WTC11 (cell line): ENCODE results near the gene SH3TC1.

Source experiments
- ATF1 ChIP-seq: sonication (generic); formaldehyde crosslinking; IDR thresholded peaks from 2 replicates; pipeline ENCODE4 v1.8.1; 2023; ENCODE audit warnings: mild to moderate bottlenecking, moderate library complexity, missing genetic modification reagents
- CREB1 ChIP-seq: sonication (generic); formaldehyde crosslinking; IDR thresholded peaks from 2 replicates; pipeline ENCODE4 v1.8.0; 2023; ENCODE audit warnings: mild to moderate bottlenecking, missing genetic modification reagents
- CREM ChIP-seq: sonication (generic); formaldehyde crosslinking; IDR thresholded peaks from 2 replicates; pipeline ENCODE4 v1.8.1; 2022; ENCODE audit warnings: mild to moderate bottlenecking, missing genetic modification reagents, moderate library complexity
- MYBL2 ChIP-seq: sonication (generic); formaldehyde crosslinking; IDR thresholded peaks from 2 replicates; pipeline ENCODE4 v1.8.1; 2023; ENCODE audit warnings: mild to moderate bottlenecking, moderate library complexity, missing genetic modification reagents
- NR2C2 ChIP-seq: sonication (generic); formaldehyde crosslinking; IDR thresholded peaks from 2 replicates; pipeline ENCODE4 v1.8.0; 2022; ENCODE audit warnings: mild to moderate bottlenecking, missing genetic modification reagents
- SMAD4 ChIP-seq: sonication (generic); formaldehyde crosslinking; IDR thresholded peaks from 2 replicates; pipeline ENCODE4 v1.8.0; 2022; ENCODE audit warnings: mild to moderate bottlenecking, missing genetic modification reagents
- SP1 ChIP-seq: sonication (generic); formaldehyde crosslinking; conservative IDR thresholded peaks from 2 replicates; pipeline ENCODE4 v1.8.1; 2022; ENCODE audit warnings: missing genetic modification reagents
- TF ChIP-seq, protein P1 (sequence below): sonication (generic); formaldehyde crosslinking; IDR thresholded peaks from 2 replicates; pipeline ENCODE4 v1.8.0; 2022; ENCODE audit warnings: mild to moderate bottlenecking, missing genetic modification reagents
- TF ChIP-seq, protein P2 (sequence below): sonication (generic); formaldehyde crosslinking; IDR thresholded peaks from 2 replicates; pipeline ENCODE4 v1.8.1; 2022; ENCODE audit warnings: low read depth, missing genetic modification reagents, borderline replicate concordance
- TF ChIP-seq, protein P3 (sequence below): fragments of 200-600 bp; IDR thresholded peaks from 2 replicates; pipeline ENCODE4 v1.8.0; 2022; ENCODE audit warnings: antibody characterized with exemption
- TF ChIP-seq, protein P4 (sequence below): sonication (generic); formaldehyde crosslinking; conservative IDR thresholded peaks from 2 replicates; pipeline ENCODE4 v1.8.1; 2023; ENCODE audit warnings: mild to moderate bottlenecking, low read depth, missing genetic modification reagents, moderate library complexity
- TF ChIP-seq, protein P5 (sequence below): sonication (generic); formaldehyde crosslinking; IDR thresholded peaks from 2 replicates; pipeline ENCODE4 v1.8.0; 2022; ENCODE audit warnings: mild to moderate bottlenecking, missing genetic modification reagents

DNA sequence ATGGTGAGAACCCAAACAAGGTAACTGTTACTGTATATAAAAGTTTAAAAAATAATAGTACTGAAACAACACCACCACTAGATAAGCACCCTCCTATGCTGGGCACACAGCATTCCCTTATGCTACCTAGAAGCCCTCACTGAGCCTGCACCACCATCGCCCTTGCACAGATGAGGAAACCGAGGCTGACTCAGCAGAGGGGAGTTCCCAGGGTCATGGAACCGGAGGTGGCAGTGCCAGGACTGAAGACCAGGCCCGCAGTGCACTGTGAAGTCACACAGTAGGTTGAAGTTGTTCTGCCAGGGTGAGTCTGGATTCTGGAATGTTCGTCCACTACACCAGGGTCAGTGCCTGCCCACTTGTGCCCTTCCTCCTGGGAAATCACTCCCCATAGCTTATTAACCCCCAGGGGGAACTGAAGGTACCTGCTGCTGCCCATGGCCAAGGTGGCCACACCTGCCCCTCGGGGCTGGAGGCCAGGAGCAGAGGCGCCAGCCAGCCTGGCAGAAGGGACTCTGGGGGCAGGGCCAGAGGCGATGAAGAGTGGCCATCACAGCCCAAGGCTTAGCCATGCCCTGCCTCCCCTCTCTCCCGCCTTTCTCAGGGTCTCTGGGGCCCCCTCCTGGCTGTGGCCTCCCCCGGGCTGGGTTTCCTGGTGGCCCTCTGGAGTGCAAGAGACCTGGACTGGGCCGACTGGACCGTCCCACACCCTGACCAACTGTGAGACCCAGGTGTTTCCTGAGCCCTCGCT, 25.4 kb upstream of the SH3TC1 start:
- TF ChIP-seq ATF1 (CRISPR knock-in tag) (no peak), CREM (CRISPR knock-in tag) (no peak), NR2C2 (CRISPR knock-in tag) (no peak), SP1 (CRISPR knock-in tag) (no peak), CREB1 (CRISPR knock-in tag) (no peak), MYBL2 (CRISPR knock-in tag) (no peak), SMAD4 (CRISPR knock-in tag) (no peak)
- TF ChIP-seq, protein P1, sequence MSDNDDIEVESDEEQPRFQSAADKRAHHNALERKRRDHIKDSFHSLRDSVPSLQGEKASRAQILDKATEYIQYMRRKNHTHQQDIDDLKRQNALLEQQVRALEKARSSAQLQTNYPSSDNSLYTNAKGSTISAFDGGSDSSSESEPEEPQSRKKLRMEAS (CRISPR knock-in tag): no peak
- TF ChIP-seq, protein P2, sequence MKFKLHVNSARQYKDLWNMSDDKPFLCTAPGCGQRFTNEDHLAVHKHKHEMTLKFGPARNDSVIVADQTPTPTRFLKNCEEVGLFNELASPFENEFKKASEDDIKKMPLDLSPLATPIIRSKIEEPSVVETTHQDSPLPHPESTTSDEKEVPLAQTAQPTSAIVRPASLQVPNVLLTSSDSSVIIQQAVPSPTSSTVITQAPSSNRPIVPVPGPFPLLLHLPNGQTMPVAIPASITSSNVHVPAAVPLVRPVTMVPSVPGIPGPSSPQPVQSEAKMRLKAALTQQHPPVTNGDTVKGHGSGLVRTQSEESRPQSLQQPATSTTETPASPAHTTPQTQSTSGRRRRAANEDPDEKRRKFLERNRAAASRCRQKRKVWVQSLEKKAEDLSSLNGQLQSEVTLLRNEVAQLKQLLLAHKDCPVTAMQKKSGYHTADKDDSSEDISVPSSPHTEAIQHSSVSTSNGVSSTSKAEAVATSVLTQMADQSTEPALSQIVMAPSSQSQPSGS (CRISPR knock-in tag): no peak
- TF ChIP-seq, protein P3, sequence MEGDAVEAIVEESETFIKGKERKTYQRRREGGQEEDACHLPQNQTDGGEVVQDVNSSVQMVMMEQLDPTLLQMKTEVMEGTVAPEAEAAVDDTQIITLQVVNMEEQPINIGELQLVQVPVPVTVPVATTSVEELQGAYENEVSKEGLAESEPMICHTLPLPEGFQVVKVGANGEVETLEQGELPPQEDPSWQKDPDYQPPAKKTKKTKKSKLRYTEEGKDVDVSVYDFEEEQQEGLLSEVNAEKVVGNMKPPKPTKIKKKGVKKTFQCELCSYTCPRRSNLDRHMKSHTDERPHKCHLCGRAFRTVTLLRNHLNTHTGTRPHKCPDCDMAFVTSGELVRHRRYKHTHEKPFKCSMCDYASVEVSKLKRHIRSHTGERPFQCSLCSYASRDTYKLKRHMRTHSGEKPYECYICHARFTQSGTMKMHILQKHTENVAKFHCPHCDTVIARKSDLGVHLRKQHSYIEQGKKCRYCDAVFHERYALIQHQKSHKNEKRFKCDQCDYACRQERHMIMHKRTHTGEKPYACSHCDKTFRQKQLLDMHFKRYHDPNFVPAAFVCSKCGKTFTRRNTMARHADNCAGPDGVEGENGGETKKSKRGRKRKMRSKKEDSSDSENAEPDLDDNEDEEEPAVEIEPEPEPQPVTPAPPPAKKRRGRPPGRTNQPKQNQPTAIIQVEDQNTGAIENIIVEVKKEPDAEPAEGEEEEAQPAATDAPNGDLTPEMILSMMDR: no peak
- TF ChIP-seq, protein P4, sequence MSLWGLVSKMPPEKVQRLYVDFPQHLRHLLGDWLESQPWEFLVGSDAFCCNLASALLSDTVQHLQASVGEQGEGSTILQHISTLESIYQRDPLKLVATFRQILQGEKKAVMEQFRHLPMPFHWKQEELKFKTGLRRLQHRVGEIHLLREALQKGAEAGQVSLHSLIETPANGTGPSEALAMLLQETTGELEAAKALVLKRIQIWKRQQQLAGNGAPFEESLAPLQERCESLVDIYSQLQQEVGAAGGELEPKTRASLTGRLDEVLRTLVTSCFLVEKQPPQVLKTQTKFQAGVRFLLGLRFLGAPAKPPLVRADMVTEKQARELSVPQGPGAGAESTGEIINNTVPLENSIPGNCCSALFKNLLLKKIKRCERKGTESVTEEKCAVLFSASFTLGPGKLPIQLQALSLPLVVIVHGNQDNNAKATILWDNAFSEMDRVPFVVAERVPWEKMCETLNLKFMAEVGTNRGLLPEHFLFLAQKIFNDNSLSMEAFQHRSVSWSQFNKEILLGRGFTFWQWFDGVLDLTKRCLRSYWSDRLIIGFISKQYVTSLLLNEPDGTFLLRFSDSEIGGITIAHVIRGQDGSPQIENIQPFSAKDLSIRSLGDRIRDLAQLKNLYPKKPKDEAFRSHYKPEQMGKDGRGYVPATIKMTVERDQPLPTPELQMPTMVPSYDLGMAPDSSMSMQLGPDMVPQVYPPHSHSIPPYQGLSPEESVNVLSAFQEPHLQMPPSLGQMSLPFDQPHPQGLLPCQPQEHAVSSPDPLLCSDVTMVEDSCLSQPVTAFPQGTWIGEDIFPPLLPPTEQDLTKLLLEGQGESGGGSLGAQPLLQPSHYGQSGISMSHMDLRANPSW (CRISPR knock-in tag): no peak
- TF ChIP-seq, protein P5, sequence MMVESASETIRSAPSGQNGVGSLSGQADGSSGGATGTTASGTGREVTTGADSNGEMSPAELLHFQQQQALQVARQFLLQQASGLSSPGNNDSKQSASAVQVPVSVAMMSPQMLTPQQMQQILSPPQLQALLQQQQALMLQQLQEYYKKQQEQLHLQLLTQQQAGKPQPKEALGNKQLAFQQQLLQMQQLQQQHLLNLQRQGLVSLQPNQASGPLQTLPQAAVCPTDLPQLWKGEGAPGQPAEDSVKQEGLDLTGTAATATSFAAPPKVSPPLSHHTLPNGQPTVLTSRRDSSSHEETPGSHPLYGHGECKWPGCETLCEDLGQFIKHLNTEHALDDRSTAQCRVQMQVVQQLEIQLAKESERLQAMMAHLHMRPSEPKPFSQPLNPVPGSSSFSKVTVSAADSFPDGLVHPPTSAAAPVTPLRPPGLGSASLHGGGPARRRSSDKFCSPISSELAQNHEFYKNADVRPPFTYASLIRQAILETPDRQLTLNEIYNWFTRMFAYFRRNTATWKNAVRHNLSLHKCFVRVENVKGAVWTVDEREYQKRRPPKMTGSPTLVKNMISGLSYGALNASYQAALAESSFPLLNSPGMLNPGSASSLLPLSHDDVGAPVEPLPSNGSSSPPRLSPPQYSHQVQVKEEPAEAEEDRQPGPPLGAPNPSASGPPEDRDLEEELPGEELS (CRISPR knock-in tag): no peak
